GM12872 (cell line): Measurements from ENCODE around the gene CCDC183.

Experiments used
- TF ChIP-seq, protein P1 (sequence below): IDR thresholded peaks from 3 replicates; pipeline ENCODE4 v1.5.1; 2011; ENCODE audit warnings: low read depth, mild to moderate bottlenecking, low read length, moderate library complexity; ENCODE audit not compliant: insufficient read depth

Gene CCDC183

DNA sequence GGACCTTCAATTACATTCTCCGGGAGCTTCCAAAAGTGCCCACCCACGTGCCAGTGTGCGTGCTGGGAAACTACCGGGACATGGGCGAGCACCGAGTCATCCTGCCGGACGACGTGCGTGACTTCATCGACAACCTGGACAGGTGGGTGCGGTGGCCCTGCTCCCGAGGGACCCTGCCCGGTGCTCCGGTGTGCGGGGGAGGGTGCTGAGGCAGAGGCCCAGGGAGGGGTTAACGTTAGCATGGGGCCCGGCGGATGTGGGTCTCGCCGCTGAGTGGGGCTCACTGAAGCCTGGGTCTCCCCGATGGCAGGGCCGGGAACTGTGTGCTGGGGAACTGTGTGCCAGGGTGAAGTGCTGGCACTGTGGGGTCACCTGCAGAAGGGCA lies 35.6 kb downstream of the CCDC183 start:
- TF ChIP-seq, protein P1, sequence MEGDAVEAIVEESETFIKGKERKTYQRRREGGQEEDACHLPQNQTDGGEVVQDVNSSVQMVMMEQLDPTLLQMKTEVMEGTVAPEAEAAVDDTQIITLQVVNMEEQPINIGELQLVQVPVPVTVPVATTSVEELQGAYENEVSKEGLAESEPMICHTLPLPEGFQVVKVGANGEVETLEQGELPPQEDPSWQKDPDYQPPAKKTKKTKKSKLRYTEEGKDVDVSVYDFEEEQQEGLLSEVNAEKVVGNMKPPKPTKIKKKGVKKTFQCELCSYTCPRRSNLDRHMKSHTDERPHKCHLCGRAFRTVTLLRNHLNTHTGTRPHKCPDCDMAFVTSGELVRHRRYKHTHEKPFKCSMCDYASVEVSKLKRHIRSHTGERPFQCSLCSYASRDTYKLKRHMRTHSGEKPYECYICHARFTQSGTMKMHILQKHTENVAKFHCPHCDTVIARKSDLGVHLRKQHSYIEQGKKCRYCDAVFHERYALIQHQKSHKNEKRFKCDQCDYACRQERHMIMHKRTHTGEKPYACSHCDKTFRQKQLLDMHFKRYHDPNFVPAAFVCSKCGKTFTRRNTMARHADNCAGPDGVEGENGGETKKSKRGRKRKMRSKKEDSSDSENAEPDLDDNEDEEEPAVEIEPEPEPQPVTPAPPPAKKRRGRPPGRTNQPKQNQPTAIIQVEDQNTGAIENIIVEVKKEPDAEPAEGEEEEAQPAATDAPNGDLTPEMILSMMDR: no peak

DNA sequence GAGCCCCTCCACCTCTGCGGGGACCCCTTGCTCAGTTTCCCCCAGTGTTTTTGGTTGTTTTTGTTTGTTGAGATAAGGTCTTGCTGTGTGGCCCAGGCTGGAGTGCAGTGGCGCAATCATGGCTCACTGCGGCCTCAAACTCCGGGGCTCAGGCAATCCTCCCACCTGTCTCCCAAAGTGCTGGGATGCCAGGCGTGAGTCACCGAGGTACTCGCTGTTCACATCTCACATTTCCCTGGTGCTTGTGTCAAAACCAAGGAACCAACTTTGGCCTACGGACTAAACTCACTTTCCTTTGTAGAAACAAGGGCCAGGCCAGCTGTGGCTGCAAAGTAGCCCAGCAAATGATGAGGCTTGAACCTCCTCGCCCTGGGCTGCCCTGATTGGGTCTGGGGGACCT lies 36.4 kb downstream of the CCDC183 start:
- TF ChIP-seq, protein P1: no peak

DNA sequence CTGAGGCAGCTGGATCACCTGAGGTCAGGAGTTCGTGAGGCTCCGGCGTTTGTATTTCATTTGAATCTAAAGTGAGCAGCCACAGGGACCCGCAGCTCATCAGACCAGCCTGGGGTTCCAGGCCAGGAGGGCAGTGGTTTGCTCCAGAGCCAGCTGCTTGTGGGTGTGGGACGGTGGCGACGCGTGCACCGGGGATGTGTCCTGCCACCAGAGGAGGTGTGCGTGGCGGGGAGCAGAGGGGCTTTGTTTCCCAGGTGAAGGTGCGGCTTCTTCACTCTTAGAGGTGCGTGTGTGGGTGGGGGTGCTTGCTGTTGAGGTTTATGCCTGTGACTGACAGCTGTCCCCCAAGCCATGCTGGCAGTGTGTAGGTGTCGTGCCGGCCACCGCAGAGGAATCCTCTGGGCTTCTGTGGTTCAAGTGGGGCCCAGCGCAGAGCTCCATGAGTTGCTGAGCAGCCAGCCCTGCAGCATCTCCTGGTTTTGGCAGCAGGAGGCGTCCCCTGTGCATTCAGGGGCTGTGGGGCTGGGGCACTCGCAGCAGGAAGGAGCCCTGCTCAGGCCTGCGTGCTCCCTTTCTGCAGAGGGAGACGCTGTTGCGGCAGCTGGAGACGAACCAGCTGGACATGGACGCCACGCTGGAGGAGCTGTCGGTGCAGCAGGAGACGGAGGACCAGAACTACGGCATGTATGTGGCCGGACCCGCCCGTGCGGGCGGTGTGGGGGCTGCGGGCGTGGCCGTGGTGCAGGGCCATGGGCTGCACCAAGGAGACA lies 39.2 kb downstream of the CCDC183 start:
- TF ChIP-seq, protein P1: no peak

DNA sequence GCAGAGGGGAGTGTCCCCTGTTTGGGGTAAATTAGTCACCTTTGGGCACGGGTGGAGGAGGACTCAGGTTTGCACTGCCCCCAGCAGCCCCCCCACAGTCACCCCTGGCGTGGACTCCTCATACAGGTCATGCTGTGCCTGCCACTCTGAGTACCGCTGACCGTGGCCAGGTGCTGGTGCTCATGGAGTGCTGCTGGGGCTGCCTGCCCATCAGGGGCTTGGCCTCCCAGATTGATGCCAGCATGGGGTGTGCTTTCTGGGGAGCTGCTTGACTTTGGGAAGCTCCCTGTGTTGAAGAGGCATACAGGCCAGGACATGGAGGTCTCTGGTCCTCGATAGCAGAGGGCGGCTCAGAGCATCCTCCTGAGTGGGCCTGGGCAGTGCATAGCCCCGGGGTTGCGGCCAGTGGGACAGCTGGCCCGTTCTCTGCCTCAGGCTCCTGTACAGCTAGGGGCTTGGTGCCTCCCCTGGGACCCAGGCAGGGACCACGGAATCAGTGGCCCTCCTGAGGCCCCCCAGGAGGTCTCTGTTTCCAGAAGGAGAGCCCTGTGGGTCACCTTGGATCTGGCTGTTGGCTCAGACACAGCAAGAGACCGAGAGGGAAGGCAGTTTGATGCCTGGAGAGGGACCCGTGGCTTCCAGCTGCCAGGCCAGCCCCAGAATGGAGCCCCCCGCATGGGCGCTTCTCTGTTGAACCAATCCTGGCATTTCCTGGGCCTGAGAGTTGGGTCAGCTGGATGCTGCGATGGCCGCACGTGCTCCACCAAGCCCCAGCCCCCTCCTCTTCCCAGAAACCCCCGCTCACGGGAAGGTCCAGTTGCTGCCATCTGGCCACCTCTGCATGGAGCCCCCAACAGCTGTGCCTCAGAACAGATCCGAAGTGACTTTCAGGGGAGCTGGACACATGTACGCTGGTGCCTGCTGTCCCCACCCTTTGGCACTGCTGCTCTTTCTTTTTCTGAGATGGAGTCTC lies 40.1 kb downstream of the CCDC183 start:
- TF ChIP-seq, protein P1: no peak

DNA sequence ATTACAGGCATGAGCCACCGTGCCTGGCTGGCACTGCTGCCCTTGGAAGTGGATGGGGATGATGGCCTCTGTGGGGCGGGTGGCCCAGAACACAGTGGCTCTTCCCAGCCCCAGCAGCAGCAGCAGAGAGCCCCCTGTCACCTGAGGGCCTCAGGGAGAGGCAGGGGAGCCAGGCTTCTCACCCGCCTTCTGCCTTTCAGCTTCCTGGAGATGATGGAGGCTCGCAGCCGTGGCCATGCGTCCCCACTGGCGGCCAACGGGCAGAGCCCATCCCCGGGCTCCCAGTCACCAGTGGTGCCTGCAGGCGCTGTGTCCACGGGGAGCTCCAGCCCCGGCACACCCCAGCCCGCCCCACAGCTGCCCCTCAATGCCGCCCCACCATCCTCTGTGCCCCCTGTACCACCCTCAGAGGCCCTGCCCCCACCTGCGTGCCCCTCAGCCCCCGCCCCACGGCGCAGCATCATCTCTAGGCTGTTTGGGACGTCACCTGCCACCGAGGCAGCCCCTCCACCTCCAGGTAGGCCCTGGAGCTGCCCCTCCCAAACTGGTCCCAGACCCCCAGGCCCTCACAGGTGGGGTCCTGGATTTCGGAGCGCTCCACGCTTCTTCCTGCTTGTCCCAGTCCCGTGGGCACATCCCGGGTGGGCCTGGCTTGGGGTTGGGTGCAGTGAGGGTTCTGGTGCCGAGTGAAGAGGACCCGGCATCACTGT lies 41.2 kb downstream of the CCDC183 start:
- TF ChIP-seq, protein P1: no peak

DNA sequence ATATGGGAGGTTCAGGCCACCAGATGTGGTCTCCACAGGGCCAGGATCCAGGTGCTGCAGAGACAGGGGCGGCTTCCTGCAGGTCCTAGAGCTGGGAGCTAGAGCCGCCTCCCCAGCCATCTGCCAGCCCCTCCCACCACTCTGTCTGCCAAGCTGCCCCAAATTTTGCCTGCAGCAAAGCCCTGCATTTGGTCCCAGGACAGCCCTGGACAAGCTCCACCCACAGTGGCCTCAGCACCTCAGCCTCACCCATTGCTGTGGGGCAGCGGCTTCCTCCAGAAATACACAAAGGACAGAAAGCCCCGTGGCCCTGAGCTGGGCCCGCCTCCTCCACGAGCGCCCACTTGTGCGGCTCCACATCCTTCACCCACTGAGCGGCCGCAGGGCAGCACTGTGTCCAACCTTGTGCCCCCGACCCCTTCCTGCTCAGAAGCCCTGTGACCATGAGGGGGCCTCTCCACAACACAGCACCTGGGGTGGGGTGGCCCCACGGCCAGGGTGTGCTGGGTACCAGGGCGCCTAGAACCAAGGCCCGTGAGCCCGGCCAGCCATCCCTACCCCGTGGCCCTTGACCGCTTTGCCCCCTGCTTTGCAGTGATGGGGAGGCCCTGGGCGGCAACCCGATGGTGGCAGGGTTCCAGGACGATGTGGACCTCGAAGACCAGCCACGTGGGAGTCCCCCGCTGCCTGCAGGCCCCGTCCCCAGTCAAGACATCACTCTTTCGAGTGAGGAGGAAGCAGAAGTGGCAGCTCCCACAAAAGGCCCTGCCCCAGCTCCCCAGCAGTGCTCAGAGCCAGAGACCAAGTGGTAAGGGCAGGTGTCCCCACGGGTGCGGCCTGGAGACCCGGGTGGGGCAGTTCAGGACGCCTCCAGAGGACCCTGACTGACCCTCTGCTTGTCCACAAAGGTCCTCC lies 42.4 kb downstream of the CCDC183 start:
- TF ChIP-seq, protein P1: no peak
